Fibroblast of the aortic adventitia (primary cell): ENCODE results near the gene BCO2. TPM values are rescaled to one million over a fixed set of nuclear protein-coding genes. Genes with fewer than 3 reads are reported as not detected.

Experiments
- DNase-seq: peaks from one replicate; pipeline ENCODE4 v3.0.0-alpha.2; 2010; ENCODE audit warnings: low read depth
- H3K4me3 ChIP-seq: 2 replicates; pipeline ENCODE4 v1.5.1; 2011; ENCODE audit warnings: low read depth, mild to moderate bottlenecking, control low read depth, low read length, moderate library complexity
- total RNA-seq: library from RNA; depleted of rRNA; stranded (reverse); fragments of >200 nt; gene quantifications from 2 replicates; pipeline ENCODE4 v1.2.3, GENCODE V29; 2012; ENCODE audit warnings: low replicate concordance
- TF ChIP-seq, protein P1 (sequence below): IDR thresholded peaks from 2 replicates; pipeline ENCODE4 v1.5.1; 2011; ENCODE audit warnings: mild to moderate bottlenecking, low read length, control low read depth, inconsistent platforms; ENCODE audit not compliant: insufficient read depth

BCO2 gene
- total RNA-seq, 1 donor, result 1.5 TPM

DNA sequence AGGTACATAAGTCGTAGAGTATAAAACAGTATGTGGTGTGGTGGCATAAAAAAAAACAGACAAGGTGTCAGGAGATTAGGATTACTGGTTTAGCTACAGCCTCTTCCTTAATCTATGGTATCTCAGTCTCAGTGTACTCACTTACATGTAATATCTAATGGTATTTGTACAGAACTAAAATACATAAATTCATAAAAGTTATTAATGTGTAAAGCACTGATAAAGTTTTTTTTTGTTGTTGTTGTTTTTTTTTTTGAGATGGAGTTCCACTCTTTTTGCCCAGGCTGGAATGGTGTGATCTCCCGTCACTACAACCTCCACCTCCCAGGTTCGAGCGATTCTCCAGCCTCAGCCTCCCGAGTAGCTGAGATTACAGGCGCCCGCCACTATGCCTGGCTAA, 53.8 kb downstream of the BCO2 start:
- DNase-seq, result no peak
- TF ChIP-seq, protein P1, sequence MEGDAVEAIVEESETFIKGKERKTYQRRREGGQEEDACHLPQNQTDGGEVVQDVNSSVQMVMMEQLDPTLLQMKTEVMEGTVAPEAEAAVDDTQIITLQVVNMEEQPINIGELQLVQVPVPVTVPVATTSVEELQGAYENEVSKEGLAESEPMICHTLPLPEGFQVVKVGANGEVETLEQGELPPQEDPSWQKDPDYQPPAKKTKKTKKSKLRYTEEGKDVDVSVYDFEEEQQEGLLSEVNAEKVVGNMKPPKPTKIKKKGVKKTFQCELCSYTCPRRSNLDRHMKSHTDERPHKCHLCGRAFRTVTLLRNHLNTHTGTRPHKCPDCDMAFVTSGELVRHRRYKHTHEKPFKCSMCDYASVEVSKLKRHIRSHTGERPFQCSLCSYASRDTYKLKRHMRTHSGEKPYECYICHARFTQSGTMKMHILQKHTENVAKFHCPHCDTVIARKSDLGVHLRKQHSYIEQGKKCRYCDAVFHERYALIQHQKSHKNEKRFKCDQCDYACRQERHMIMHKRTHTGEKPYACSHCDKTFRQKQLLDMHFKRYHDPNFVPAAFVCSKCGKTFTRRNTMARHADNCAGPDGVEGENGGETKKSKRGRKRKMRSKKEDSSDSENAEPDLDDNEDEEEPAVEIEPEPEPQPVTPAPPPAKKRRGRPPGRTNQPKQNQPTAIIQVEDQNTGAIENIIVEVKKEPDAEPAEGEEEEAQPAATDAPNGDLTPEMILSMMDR, result no peak
- H3K4me3 ChIP-seq, result no peak overlapping the region

GRCh38 chr11:112229746-112230433, 54.6 kb downstream of the BCO2 start:
- TF ChIP-seq, protein P1, result no peak
- DNase-seq, result peak; percentile 79

GRCh38 chr11:112231952-112232351, 56.6 kb downstream of the BCO2 start:
- TF ChIP-seq, protein P1, result no peak
- no peak overlapping the region for H3K4me3 ChIP-seq
- DNase-seq, result no peak

More at GRCh38 chr11:112229746-112230433, 54.6 kb downstream of the BCO2 start:
- no peak overlapping the region for H3K4me3 ChIP-seq

DNA sequence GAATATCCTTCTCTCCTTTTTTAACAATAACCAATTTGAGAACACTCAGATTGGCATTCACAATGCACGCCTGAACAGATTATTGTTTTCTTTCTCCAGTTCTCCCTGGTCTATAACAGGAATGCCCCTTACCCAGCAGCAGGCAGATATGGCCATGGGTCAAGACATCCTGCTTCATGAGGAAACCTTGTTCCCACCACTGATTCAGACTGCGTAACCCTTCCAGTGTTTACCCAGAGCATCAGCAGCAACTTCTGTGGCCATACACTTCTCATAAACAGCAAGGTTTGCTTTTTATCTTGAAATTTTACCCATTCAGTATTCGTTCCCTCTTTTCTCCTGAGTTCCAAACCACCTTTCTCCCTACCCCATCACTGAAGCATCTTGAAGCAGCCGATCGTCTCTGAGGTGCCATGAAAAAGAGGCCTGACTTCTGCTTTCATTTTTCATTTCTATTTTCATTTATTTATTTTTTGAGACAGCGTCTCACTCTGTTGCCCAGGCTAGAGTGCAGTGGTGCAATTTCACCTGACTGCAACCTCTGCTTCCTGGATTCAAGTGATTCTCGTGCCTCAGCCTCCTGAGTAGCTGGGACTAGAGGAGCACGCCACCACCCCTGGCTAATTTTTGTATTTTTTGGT, 60.6 kb downstream of the BCO2 start:
- no peak overlapping the region for H3K4me3 ChIP-seq
- TF ChIP-seq, protein P1, result no peak
- DNase-seq, result no peak

DNA sequence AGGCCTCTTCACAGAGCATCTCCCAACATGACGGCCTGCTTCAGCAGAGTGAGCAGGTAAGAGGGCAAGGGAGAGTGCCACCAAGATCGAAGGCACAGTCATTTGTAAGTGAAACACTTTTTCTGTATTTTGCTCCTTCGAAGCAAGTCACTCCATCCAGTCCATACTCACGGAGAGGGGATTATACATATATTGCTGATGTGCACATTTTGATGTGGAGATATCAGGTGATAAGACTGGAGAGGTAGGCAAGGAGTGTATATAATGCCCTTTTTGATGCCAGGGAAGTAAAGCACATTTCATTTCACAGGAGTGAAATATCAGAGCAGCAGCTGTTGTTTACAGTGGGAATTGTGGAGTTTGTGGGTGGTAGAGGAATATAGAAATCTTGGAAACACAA, 62.1 kb downstream of the BCO2 start:
- H3K4me3 ChIP-seq, result no peak overlapping the region
- TF ChIP-seq, protein P1, result no peak
- DNase-seq, result no peak

GRCh38 chr11:112238041-112238440, 62.7 kb downstream of the BCO2 start:
- no peak overlapping the region for H3K4me3 ChIP-seq
- DNase-seq, result no peak
- TF ChIP-seq, protein P1, result no peak
